HG03460 (cell line): ENCODE measurements around the gene PDZRN4.
"Not testable (repeated sequence)": the region's sequence is repeated elsewhere in the genome, so short reads cannot be mapped to it uniquely, and the experiment has no call there.

Source experiments
- ATAC-seq: cut with Tn5 transposase; IDR thresholded peaks from one replicate; pipeline ENCODE4 v1.9.1; 2021; ENCODE audit not compliant: unreplicated experiment

PDZRN4 gene

GRCh38 chr12:41548926-41549325 lies 360.8 kb downstream of the PDZRN4 start:
- ATAC-seq, result no peak

DNA sequence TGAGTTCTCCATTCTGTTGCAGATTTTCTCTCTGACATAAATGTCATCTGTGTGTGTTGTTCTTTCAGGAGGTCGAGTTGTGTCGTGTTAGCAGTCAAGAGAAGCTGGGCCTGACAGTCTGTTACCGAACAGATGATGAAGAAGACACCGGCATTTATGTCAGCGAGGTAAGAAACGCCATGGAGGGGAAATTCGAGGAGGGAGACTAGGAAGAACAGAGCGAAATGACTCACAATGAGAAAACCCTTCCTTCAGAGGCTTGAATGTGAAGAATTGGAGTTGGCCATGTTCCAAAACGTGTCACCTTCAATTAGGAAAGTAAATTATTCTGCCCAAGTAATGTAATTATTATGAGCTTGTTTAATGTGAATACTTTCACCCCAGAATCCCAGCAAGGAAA lies 364.5 kb downstream of the PDZRN4 start:
- no peak for ATAC-seq

DNA sequence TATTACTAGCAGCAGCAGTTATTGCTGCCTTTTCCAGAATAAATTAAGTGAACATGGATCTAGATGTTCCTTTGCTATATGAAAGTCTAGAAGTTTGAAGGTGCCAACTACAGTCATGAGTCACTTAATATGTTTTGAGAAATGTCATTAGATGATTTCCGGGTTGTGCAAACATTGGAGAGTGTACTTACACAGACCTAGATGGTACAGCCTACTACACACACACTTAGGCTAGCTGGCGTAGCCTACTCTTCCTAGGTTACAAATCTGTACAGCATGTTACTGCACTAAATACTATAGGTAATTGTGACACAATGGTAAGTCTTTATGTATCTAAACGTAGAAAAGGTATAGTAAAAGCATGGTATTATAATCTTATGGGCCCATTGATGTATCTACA lies 368.1 kb downstream of the PDZRN4 start:
- ATAC-seq, result no peak

- no peak for ATAC-seq
Measured at GRCh38 chr12:41557344-41557743, 369.2 kb downstream of the PDZRN4 start.

DNA sequence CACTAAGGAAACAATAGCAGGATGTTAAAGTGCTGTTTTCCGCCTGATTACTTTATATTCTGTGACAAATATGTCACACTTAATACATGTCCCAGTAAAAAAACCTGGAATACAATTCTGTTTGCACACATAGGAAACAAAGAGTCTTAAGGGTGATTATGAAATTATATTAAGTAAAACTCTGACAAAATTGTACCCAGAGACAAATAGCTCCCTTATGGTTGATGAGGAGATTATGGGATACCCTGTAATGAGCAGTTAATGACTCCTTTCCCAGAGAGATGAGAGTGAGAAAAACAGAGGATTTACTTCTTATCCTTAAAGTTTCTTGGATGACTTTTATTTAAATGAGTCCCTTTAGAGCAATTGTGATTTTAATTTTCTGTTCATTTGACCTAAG lies 370.6 kb downstream of the PDZRN4 start:
- no peak for ATAC-seq

GRCh38 chr12:41563051-41563450 lies 374.9 kb downstream of the PDZRN4 start:
- no peak for ATAC-seq

DNA sequence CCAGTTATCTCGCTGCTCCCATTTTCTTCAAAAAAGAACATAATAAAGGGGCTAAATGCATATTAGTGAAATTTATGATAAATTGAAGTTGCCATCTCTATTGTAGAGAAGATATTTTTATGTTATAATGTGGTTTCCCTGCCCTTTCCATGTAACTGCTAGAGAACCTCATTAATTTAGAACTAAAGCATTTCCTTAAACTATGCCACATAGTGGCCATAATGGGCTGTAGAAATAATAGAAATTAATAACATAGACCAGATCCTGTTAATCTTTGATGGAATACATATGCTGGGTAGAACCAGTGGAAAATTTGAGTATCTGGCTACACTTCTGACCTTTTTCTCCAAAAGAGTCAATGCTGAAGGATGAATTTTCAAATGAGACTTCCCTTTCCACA lies 376.7 kb downstream of the PDZRN4 start:
- no peak for ATAC-seq

- no peak for ATAC-seq
Measured at GRCh38 chr12:41566703-41567102, 378.6 kb downstream of the PDZRN4 start.

- no peak for ATAC-seq
Measured at GRCh38 chr12:41573445-41573844, 385.3 kb downstream of the PDZRN4 start.

GRCh38 chr12:41576925-41577324 lies 388.8 kb downstream of the PDZRN4 start:
- ATAC-seq, result no peak

GRCh38 chr12:41577995-41578394 lies 389.9 kb downstream of the PDZRN4 start:
- no peak for ATAC-seq

DNA sequence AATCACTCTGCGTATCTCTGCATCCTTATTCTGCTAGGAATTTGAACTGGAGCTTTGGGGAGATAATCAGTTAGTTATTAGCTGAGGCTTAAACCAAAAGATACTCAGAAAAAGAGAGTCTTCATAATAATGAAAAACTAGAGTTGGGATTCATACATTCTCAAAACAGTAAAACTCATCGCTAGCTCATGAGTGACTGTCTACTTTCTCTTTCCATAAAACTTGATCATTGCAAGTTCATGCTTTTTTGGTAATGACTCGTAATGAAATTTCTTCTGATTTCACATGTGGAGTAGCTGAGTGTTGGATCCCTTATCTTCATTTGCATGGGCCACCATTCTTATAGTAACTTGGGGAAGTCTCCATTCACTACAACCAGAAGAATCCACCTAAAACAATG lies 397.7 kb downstream of the PDZRN4 start:
- ATAC-seq, result no peak

GRCh38 chr12:41587574-41587973 lies 399.5 kb downstream of the PDZRN4 start:
- ATAC-seq, result no peak

DNA sequence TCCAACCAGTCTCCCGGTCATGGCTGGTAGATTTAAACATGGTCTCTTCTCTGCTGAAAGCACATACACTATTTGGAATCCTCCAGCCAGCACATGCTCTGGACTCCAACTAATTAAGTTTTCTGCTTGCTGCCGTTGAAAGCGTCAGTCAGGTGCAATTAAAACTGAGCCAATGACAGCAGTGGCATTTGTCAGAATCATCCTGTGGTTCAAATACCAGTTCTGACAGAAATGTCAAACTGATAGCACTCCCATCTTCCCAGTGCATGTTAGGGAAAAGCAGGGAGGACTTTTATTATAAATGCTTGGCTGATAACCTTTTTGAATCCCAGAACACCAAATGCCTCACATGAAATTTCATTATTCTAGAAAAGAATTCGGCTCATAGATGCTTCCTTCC lies 401.8 kb downstream of the PDZRN4 start:
- no peak for ATAC-seq

DNA sequence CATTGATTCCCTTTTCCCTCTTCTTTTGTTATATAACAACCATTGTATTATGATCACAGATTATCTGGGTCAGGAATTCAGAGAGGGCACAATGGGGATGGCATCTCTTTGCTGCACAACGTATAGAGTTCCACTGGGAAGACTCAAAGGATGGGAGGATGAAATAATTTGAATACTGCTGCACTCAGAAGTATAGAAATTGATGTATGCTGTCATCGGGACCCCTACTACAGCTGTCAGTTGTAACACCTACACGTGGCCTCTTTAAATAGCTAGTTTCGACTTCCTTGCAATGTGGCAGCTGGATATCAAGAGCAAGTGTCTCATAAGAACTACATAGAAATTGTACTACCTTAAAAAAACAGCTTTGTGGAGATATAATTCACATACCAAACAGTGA lies 408.1 kb downstream of the PDZRN4 start:
- ATAC-seq, result no peak

DNA sequence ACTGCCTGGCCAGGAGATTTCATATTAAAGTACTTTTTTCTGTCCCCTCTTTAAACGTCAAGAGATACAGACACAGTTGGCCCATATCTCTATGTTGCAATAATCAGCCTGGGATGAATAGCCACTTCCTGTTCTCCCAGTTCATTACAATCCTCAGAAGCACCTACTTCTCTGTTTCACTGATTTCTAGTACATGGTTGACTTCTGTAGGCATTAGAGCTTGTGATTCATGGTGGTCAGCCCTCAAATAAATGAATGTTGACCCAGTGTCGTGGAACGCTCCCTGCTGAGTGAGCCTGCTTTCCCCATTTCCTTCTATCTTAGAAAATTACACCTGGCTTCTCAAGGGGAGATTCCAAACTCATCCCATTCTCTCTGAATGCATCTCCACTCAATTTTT lies 416.7 kb downstream of the PDZRN4 start:
- no peak for ATAC-seq

DNA sequence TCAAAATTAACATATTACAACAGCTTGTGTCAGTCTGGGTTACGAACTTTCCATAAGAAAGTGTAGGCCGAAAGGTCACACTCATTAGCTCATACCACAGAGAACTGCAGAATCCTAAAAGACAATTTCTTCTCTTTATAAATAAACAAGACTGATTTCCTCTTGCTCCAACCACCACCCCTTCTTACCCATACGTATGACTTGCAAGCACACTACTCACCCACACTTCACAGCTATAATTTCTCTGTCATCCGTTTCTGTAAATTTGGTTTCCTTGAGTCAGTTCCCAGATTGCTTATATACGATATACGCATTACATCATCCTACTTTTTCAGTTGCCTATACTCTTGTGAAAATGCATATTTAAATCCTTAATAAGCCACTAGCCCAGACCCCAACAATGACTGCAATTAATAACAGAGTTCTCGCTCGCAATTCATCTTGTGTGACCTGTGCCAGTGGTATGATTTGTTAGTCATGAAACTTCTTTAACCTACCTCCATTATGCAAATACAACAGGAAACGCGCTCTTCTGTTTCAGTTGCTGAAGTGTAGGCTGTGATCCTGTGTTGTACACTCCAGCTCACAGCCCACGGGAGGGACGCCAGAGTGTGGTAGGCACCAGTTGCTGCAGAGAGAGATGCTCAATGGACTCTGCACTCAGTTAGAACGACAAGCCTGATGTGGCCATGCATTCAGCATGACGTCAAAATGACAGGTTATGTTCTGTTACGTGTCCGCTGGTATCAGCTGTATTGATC lies 417.6 kb downstream of the PDZRN4 start:
- peak; percentile 61 for ATAC-seq

DNA sequence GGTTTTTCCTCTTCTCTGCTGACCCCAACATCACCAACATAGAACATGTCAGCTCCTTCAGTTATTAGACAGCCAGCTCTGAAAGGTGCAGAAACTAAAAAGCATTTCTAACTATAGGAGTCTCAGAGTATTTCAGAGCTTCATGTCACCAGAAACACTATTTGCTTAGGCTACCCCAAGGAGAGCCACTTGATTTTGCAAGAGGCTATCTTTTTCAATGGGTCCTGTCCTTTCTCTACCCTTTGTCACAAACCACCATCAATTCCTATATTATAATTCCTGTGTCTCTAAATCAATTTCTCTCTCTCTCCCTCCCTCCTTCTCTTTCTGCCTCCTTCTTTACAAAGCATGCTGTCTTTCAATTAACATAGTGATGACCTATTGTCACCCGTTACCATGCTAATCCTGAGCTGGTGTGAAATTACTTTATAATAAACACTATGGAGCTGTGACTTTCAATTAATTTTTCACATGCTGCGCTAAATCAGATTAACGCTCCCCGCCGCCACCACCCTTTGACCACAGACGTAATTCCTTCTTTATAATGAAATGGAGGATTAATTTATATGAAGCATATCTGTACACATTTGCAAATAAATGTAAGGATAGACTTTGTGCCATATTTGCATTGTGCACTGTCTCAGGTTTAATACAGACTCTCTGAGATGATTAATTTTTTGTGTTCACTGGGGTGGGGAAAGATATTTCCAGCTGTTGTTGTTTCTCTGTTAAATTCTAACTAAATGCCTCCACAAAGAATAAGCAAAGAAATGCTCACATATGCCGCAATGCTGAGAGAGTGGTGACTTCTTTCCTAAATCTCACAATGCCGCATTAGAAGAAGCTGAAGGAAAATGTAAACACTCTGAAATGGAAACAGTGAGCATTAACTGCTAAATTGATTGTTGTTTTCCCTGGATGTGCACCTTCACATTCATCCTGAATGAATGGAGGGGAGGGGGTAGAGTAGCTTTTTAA lies 418.6 kb downstream of the PDZRN4 start:
- no peak for ATAC-seq

- no peak for ATAC-seq
Measured at GRCh38 chr12:41612892-41613557, 424.9 kb downstream of the PDZRN4 start.

DNA sequence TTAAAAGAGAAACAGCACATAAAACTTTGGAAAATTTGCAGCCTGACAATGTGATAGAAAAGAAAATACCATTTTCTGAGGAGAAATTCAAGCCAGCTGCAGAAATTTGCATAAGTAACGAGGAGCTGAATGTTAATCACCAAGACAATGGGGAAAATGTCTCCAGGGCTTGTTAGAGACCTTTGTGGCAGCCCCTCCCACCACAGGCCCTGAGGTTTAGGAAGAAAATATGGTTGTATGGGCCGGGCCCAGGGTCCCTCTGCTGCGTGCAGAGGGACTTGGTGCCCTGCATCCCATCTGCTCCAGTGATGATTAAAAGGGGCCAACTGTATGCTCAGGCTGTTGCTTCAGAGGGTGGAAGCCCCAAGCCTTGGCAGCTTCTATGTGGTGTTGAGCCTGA lies 427.1 kb downstream of the PDZRN4 start:
- ATAC-seq, result not testable (repeated sequence)

DNA sequence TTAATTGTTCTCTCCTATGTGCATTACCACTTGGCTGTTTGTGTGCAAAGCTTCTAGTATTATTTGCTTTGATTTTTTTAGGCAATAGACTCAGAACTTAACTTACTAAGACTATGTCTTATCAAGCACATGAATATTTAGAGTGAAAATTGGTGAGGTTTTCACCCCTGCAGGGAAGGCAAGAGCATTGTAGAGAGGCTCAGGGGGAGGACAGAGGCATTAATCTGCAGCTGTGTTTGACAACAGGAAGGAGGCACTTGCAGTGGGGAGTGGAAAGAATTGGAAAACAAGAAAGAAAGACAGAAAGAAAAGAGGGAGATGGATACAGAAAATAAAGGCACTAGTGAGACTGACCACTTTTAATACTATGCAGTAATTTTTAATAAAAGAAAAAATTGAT lies 431.6 kb downstream of the PDZRN4 start:
- no peak for ATAC-seq

GRCh38 chr12:41621291-41621690 lies 433.2 kb downstream of the PDZRN4 start:
- no peak for ATAC-seq
